Testis (tissue), 3 donors: ENCODE results near the gene EDN2. TPM values are rescaled to one million over a fixed set of nuclear protein-coding genes. Genes with fewer than 3 reads are reported as not detected.

Source experiments
- DNase-seq: peaks from one replicate; pipeline ENCODE4 v3.0.0-alpha.2; 2019
- H3K27ac ChIP-seq, 2 donors: fragments of 200-600 bp; sonication (generic); one replicate each; pipeline ENCODE4 v1.5.1; 2019
- H3K27me3 ChIP-seq: fragments of 200-600 bp; sonication (generic); one replicate; pipeline ENCODE4 v1.5.1; 2019
- H3K36me3 ChIP-seq: fragments of 200-600 bp; sonication (generic); one replicate; pipeline ENCODE4 v1.5.1; 2017; ENCODE audit warnings: low read depth; ENCODE audit errors: missing control alignments
- H3K4me1 ChIP-seq: fragments of 200-600 bp; sonication (generic); one replicate; pipeline ENCODE4 v1.5.1; 2019
- H3K4me3 ChIP-seq, 2 donors: fragments of 200-600 bp; sonication (generic); one replicate each; pipeline ENCODE4 v1.5.1; 2017 to 2019
- H3K9me3 ChIP-seq: fragments of 200-600 bp; sonication (generic); one replicate; pipeline ENCODE4 v1.5.1; 2017
- POLR2A ChIP-seq: fragments of 450-650 bp; IDR thresholded peaks from one replicate; pipeline ENCODE4 v1.6.1; 2017; ENCODE audit warnings: antibody characterized with exemption, mild to moderate bottlenecking, moderate library complexity
- WGBS, 2 donors: methylation state at CpG; one replicate each; pipeline ENCODE4 v1.1.5; 2018; 5-methylcytosine and 5-hydroxymethylcytosine counted together
- intact Hi-C: fragments of 100-400 bp; cut with DNase I; formaldehyde crosslinking; loops from one replicate; pipeline ENCODE4 v1.15.1; 2023; ENCODE audit warnings: low total_unique reads
- polyA plus RNA-seq: library from polyadenylated mRNA; stranded (reverse); fragments of 350-450 nt; fragmentation: Illumina TruSeq; extraction: RNeasy Lipid Tissue Mini Kit (QIAGEN cat#74804); gene quantifications from one replicate; pipeline ENCODE4 v1.2.3, GENCODE V29; 2014; ENCODE audit warnings: low read depth, low replicate concordance; ENCODE audit not compliant: insufficient read depth
- total RNA-seq, 2 donors: library from RNA; depleted of rRNA; stranded (reverse); fragments of >200 nt; gene quantifications; one replicate each; pipeline ENCODE4 v1.2.3, GENCODE V29; 2016
- TF ChIP-seq, protein P1 (sequence below), 3 experiments: fragments of 450-650 bp in 2 of 3; fragments of 200-600 bp in 1 of 3; sonication (generic) in 1 of 3; IDR thresholded peaks; one replicate each; pipeline ENCODE4 v1.5.1; 2016 to 2019; ENCODE audit warnings: antibody characterized with exemption in 3 of 3, mild to moderate bottlenecking in 2 of 3, moderate library complexity in 1 of 3

The EDN2 gene
- total and polyA plus RNA-seq, 3 donors from 2014 or later: not detected

DNA sequence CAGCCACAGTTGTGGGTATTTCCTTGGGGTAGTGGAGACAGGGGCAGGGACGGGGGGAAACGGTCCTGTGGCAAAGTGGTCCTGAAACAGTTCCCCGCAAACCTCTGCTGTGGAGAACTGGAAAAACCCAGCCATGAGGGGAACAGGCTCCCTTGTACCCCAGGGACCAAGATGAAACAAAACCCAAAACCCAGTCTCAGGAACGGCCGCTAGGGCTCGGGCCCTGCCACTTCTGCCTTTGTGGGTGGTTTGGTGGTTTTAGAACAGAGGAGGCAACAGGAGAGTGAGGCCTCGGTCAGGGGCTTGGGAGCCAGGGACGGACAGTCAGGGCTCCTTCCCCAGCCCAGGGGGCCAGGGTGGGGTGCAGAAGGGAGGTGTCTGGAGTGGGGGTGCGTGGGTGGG lies 24.8 kb upstream of the EDN2 start:
- no peaks in the 10 kb centered on the region for H3K4me1 ChIP-seq
- H3K4me3 ChIP-seq: no peak overlapping the region
- intact Hi-C loops: no loop called here
- H3K36me3 ChIP-seq: no peaks in the 10 kb centered on the region
- no peaks in the 10 kb centered on the region for H3K9me3 ChIP-seq
- DNase-seq: no peak
- no peaks in the 10 kb centered on the region for H3K27me3 ChIP-seq
- H3K27ac ChIP-seq: no peak overlapping the region
- TF ChIP-seq, protein P1, sequence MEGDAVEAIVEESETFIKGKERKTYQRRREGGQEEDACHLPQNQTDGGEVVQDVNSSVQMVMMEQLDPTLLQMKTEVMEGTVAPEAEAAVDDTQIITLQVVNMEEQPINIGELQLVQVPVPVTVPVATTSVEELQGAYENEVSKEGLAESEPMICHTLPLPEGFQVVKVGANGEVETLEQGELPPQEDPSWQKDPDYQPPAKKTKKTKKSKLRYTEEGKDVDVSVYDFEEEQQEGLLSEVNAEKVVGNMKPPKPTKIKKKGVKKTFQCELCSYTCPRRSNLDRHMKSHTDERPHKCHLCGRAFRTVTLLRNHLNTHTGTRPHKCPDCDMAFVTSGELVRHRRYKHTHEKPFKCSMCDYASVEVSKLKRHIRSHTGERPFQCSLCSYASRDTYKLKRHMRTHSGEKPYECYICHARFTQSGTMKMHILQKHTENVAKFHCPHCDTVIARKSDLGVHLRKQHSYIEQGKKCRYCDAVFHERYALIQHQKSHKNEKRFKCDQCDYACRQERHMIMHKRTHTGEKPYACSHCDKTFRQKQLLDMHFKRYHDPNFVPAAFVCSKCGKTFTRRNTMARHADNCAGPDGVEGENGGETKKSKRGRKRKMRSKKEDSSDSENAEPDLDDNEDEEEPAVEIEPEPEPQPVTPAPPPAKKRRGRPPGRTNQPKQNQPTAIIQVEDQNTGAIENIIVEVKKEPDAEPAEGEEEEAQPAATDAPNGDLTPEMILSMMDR (IDR thresholded peaks at IDR 0.05): no peak
- no peak for TF ChIP-seq POLR2A
- WGBS, 2 donors: 83% methylated on average over 9 of the region's 9 CpGs

DNA sequence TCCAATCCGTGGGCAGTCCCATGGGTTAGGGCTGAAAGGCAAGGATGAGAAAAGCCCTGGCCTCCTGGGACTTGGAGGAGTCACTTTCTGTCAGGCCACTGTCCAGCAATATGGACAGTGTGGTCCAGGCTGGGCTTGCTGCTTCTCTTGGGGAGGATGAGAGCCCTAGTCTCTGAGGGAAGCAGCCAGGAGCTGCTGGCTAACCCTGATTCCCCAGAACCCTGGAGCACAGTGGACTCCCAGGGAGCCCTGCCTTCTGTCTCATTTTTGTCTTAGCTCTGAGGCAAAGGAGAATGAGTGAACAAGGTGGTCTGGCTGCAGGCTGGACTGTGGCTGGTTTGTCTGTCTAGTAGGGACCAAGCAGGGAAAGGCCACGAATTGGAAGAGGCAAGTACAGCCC lies 23.8 kb upstream of the EDN2 start:
- TF ChIP-seq POLR2A: no peak
- TF ChIP-seq, protein P1 (IDR thresholded peaks at IDR 0.05): no peak
- no peaks in the 10 kb centered on the region for H3K4me1 ChIP-seq
- no peaks in the 10 kb centered on the region for H3K27me3 ChIP-seq
- no peaks in the 10 kb centered on the region for H3K36me3 ChIP-seq
- no peak overlapping the region for H3K4me3 ChIP-seq
- intact Hi-C loops: no loop called here
- no peak for DNase-seq
- no peaks in the 10 kb centered on the region for H3K9me3 ChIP-seq
- 90% methylated on average over 2 of the region's 2 CpGs; no CpG with 5 or more reads in 1 of the 2 donors for WGBS, 2 donors
- H3K27ac ChIP-seq: no peak overlapping the region

DNA sequence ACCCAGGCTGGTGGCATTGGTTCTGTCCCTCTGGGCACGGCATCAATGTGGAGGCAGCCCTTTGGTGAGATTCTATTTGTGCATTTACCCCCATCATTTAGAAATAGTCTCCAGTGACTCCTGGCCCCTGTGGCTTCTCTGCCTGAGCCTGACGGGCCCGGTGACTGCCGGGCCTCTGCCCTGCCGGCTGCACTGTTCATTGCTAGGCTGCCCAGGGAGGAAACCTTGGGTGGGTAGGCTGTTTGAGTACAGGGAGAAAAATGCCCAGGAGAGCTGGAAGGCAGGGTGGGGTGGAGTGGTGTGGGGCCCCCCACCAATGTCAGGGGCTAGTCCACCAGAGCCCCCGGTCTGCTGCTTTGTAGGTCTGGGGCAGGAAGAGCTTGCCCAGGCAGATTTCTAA lies 23.4 kb upstream of the EDN2 start:
- Histone ChIP-seq H3K4me3 (no peak overlapping the region), H3K4me1 (no peaks in the 10 kb centered on the region), H3K36me3 (no peaks in the 10 kb centered on the region), H3K27me3 (no peaks in the 10 kb centered on the region), H3K27ac (no peak overlapping the region), H3K9me3 (no peaks in the 10 kb centered on the region)
- no peak for DNase-seq
- TF ChIP-seq, protein P1 (IDR thresholded peaks at IDR 0.05): no peak
- TF ChIP-seq POLR2A: no peak
- WGBS, 2 donors: 91 to 96% methylated on average over 6 of the region's 6 CpGs
- intact Hi-C loops: no loop called here

DNA sequence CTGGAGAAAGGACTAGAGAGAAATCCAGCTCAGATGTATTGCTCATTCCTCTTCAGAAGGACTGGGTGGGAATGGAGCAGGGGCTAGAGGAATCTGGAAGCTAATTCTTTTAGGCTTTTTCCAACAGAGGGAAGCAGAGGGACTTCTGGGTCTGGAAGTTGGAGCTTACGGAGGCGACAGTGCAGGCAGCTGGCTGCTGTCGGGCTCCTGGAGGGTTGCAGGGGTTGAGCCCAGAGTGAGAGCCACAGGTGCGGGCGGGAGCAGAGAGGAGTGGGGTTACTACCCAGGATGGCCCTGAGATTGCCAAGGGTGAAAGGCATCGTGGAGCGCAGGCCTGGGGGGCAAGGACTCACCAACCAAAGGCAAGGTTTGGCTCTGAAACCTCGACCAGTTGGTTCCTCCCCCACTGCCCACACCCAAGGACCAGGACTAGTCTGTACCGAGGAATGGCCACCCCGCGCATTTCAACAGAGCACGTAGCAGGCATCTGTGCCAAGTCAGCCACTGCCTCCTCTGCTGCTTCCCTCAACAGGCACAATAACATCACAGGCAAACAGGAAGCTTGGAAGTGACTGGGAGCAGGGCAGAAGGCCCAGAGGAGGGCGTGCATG lies 22.7 kb upstream of the EDN2 start:
- no peak for DNase-seq
- TF ChIP-seq POLR2A: no peak
- TF ChIP-seq, protein P1 (IDR thresholded peaks at IDR 0.05): no peak
- no peaks in the 10 kb centered on the region for H3K9me3 ChIP-seq
- H3K4me1 ChIP-seq: no peaks in the 10 kb centered on the region
- intact Hi-C loops: no loop called here
- 82 to 84% methylated on average over 13 of the region's 13 CpGs for WGBS, 2 donors
- no peaks in the 10 kb centered on the region for H3K27me3 ChIP-seq
- H3K4me3 ChIP-seq: no peak overlapping the region
- H3K27ac ChIP-seq: no peak overlapping the region
- no peaks in the 10 kb centered on the region for H3K36me3 ChIP-seq
